Gastroesophageal sphincter (tissue), 3 donors: ENCODE data around the gene EMC10.

Experiments used
- POLR2A ChIP-seq, 2 donors: fragments of 450-650 bp; IDR thresholded peaks; one replicate each; pipeline ENCODE4 v1.6.1; 2017; ENCODE audit warnings: antibody characterized with exemption in 2 of 2, mild to moderate bottlenecking in 2 of 2, moderate library complexity in 1 of 2
- TF ChIP-seq, protein P1 (sequence below), 4 experiments: fragments of 200-600 bp in 2 of 4; fragments of 450-650 bp in 2 of 4; sonication (generic) in 1 of 4; IDR thresholded peaks; one replicate each; pipeline ENCODE4 v1.5.1; 2017 to 2019; ENCODE audit warnings: antibody characterized with exemption in 4 of 4, mild to moderate bottlenecking in 2 of 4, moderate library complexity in 2 of 4

DNA sequence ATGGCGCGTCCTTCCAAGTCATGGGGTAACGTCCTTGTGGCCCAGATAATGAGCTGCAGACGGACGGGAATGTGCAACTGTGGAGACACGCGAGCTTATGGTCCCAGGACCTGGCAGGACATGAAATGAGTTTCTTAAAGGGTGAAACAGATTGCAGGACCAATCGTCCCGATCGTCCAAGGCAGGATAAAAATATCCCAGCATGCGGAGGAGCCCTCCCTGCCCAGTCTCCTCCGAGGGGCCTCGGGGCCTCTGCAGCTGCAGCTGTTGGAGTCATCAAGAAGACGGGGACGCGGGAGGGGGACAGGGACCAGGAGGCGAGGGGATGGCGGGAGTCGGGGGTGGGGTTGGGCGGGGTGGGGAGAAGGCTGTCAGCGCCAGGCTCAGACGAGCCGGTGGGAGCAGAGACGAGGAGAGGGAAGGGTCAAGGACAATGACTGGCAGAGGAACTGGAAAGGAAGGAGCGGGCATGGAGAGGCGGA is 14.7 kb downstream of the EMC10 start:
- no peak for TF ChIP-seq POLR2A (IDR thresholded peaks at IDR 0.05)
- TF ChIP-seq, protein P1, sequence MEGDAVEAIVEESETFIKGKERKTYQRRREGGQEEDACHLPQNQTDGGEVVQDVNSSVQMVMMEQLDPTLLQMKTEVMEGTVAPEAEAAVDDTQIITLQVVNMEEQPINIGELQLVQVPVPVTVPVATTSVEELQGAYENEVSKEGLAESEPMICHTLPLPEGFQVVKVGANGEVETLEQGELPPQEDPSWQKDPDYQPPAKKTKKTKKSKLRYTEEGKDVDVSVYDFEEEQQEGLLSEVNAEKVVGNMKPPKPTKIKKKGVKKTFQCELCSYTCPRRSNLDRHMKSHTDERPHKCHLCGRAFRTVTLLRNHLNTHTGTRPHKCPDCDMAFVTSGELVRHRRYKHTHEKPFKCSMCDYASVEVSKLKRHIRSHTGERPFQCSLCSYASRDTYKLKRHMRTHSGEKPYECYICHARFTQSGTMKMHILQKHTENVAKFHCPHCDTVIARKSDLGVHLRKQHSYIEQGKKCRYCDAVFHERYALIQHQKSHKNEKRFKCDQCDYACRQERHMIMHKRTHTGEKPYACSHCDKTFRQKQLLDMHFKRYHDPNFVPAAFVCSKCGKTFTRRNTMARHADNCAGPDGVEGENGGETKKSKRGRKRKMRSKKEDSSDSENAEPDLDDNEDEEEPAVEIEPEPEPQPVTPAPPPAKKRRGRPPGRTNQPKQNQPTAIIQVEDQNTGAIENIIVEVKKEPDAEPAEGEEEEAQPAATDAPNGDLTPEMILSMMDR (IDR thresholded peaks at IDR 0.05) = no peak
